Kidney epithelial cell (primary cell): ENCODE data around the gene VIPR2. TPM values are rescaled to one million over a fixed set of nuclear protein-coding genes. Genes with fewer than 3 reads are reported as not detected.
"Not testable (repeated sequence)": the region's sequence is repeated elsewhere in the genome, so short reads cannot be mapped to it uniquely, and the experiment has no call there.

Experiments used
- DNase-seq: peaks from one replicate; pipeline ENCODE4 v3.0.0-alpha.2; 2010; ENCODE audit warnings: low read depth
- H3K27me3 ChIP-seq: 2 replicates; pipeline ENCODE4 v1.6.0; 2011; ENCODE audit warnings: low read length; ENCODE audit not compliant: control insufficient read depth, insufficient read depth
- H3K36me3 ChIP-seq: 2 replicates; pipeline ENCODE4 v1.5.1; 2011; ENCODE audit warnings: low read length; ENCODE audit not compliant: control insufficient read depth, insufficient read depth
- H3K4me3 ChIP-seq: 2 replicates; pipeline ENCODE4 v1.5.1; 2011; ENCODE audit warnings: low read depth, mild to moderate bottlenecking, control low read depth, low read length
- total RNA-seq: library from RNA; depleted of rRNA; stranded (reverse); fragments of >200 nt; gene quantifications from 2 replicates; pipeline ENCODE4 v1.2.3, GENCODE V29; 2015
- TF ChIP-seq, protein P1 (sequence below): IDR thresholded peaks from 2 replicates; pipeline ENCODE4 v1.5.1; 2011; ENCODE audit warnings: mild to moderate bottlenecking, moderate library complexity, low read length, control low read depth, inconsistent platforms; ENCODE audit not compliant: insufficient read depth, poor library complexity, severe bottlenecking

The VIPR2 gene
- total RNA-seq, 1 donor from 2014 or later = not detected

- TF ChIP-seq, protein P1, sequence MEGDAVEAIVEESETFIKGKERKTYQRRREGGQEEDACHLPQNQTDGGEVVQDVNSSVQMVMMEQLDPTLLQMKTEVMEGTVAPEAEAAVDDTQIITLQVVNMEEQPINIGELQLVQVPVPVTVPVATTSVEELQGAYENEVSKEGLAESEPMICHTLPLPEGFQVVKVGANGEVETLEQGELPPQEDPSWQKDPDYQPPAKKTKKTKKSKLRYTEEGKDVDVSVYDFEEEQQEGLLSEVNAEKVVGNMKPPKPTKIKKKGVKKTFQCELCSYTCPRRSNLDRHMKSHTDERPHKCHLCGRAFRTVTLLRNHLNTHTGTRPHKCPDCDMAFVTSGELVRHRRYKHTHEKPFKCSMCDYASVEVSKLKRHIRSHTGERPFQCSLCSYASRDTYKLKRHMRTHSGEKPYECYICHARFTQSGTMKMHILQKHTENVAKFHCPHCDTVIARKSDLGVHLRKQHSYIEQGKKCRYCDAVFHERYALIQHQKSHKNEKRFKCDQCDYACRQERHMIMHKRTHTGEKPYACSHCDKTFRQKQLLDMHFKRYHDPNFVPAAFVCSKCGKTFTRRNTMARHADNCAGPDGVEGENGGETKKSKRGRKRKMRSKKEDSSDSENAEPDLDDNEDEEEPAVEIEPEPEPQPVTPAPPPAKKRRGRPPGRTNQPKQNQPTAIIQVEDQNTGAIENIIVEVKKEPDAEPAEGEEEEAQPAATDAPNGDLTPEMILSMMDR = no peak
- no peaks in the 10 kb centered on the region for H3K36me3 ChIP-seq
- H3K4me3 ChIP-seq = no peak overlapping the region
- H3K27me3 ChIP-seq = no peaks in the 10 kb centered on the region
- no peak for DNase-seq
Observed at GRCh38 chr7:159169391-159169790, 24.7 kb upstream of the VIPR2 start.

DNA sequence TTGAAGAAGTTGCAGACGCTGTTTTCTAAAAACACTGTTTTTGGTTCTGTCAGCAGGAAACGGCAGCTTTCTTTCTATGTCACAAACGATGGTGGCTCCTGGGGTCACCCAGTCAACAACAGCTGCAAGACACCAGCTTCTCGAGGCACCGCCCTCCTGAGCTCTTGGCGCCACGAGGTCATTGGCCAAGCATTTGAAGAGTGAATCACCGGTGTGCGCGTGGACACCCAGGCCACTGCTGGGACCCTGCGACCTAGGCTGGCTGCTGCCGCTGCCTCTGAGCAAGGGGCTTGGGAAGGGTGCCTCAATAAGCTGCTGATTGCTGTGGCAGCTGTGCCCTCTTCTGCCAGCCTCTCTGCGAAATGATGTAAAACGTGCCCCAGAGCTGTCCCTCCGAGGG lies 22.5 kb upstream of the VIPR2 start:
- Histone ChIP-seq H3K27me3 (no peaks in the 10 kb centered on the region), H3K4me3 (no peak overlapping the region)
- TF ChIP-seq, protein P1 = no peak

DNA sequence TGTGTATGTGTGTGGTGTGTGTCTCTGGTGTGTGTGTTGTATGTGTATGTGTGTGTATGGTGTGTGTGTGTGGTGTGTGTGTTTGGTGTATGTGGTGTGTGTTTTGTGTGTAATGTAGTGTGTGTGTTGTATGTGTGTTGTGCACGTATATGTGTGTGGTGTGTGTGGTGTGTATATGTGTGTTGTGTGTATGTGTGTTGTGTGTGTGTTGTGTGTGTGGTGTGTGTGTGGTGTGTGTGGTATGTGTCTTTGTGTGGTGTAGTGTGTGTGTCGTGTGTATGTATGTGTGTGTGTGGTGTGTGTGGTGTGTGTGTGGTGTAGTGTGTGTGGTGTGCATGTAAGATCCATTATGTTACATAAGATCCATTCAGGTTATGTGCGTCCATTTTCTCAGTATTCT lies 21.9 kb upstream of the VIPR2 start:
- Histone ChIP-seq H3K27me3 (no peaks in the 10 kb centered on the region), H3K36me3 (no peaks in the 10 kb centered on the region)
- DNase-seq = no peak

More for the DNA sequence above, 22.5 kb upstream of the VIPR2 start:
- no peaks in the 10 kb centered on the region for H3K36me3 ChIP-seq
- DNase-seq = no peak

GRCh38 chr7:159165352-159165751 lies 20.7 kb upstream of the VIPR2 start:
- no peak for DNase-seq
- H3K4me3 ChIP-seq = no peak overlapping the region
- TF ChIP-seq, protein P1 = no peak
- H3K36me3 ChIP-seq = no peaks in the 10 kb centered on the region
- no peaks in the 10 kb centered on the region for H3K27me3 ChIP-seq

More for the DNA sequence above, 21.9 kb upstream of the VIPR2 start:
- H3K4me3 ChIP-seq = no peak overlapping the region
- TF ChIP-seq, protein P1 = no peak

DNA sequence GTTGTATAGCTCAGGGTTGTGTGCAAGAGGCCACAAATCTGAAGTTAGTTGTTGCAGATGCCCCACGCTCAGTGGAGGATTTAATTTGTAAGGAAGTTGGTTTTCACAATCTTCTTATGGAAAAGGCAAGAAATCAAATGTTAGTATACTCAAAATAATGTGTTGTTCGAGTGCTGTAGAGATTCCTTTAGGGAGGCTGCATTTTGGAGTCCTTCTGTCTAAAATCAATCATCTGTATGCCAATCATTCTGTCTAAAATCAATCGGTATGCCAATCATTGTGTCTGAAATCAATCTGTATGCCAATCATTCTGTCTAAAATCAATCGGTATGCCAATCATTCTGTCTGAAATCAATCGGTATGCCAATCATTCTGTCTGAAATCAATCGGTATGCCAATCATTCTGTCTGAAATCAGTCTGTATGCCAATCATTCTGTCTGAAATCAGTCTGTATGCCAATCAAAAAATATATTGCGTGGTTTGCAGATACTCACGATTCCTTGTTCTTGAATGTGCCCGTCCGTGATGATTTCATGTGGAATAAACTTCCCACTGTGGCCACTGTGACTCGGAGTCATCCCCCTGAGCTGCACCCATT lies 19.1 kb upstream of the VIPR2 start:
- not testable (repeated sequence) for H3K36me3 ChIP-seq, H3K4me3 ChIP-seq, H3K27me3 ChIP-seq, DNase-seq

- H3K4me3 ChIP-seq, H3K27me3 ChIP-seq, H3K36me3 ChIP-seq, DNase-seq: not testable (repeated sequence)
Observed at GRCh38 chr7:159162050-159162626, 17.5 kb upstream of the VIPR2 start.

GRCh38 chr7:159160450-159160849 lies 15.8 kb upstream of the VIPR2 start:
- no peaks in the 10 kb centered on the region for H3K27me3 ChIP-seq
- TF ChIP-seq, protein P1 = no peak
- no peak overlapping the region for H3K4me3 ChIP-seq
- no peak for DNase-seq
- H3K36me3 ChIP-seq = no peaks in the 10 kb centered on the region
